Suprapubic skin (tissue), 4 donors: ENCODE data around the gene PRR33. TPM values are rescaled to one million over a fixed set of nuclear protein-coding genes. Genes with fewer than 3 reads are reported as not detected.

Source experiments
- DNase-seq, 2 donors: peaks; one replicate each; pipeline ENCODE4 v3.0.0-alpha.2; 2019; ENCODE audit warnings: low spot score in 2 of 2
- H3K27ac ChIP-seq: fragments of 200-600 bp; sonication (generic); one replicate; pipeline ENCODE4 v1.5.1; 2019
- H3K27me3 ChIP-seq: fragments of 200-600 bp; sonication (generic); one replicate; pipeline ENCODE4 v1.5.1; 2019
- H3K36me3 ChIP-seq: fragments of 200-600 bp; sonication (generic); one replicate; pipeline ENCODE4 v1.5.1; 2019
- H3K4me1 ChIP-seq: fragments of 200-600 bp; sonication (generic); one replicate; pipeline ENCODE4 v1.5.1; 2019
- H3K4me3 ChIP-seq: fragments of 200-600 bp; sonication (generic); one replicate; pipeline ENCODE4 v1.5.1; 2019; ENCODE audit warnings: mild to moderate bottlenecking
- H3K9me3 ChIP-seq: fragments of 200-600 bp; sonication (generic); one replicate; pipeline ENCODE4 v1.5.1; 2019
- EP300 ChIP-seq: sonication (generic); formaldehyde crosslinking; IDR thresholded peaks from one replicate; pipeline ENCODE4 v1.6.1; 2017; ENCODE audit warnings: antibody characterized with exemption
- POLR2A ChIP-seq, 2 donors: fragments of 450-650 bp; IDR thresholded peaks; one replicate each; pipeline ENCODE4 v1.6.1; 2017; ENCODE audit warnings: antibody characterized with exemption in 2 of 2, mild to moderate bottlenecking in 2 of 2, moderate library complexity in 2 of 2
- POLR2AphosphoS5 ChIP-seq, 3 donors: sonication (generic); formaldehyde crosslinking; IDR thresholded peaks; one replicate each; pipeline ENCODE4 v1.6.1; 2017; ENCODE audit warnings: antibody characterized with exemption in 3 of 3
- WGBS: methylation state at CpG from one replicate; pipeline ENCODE4 v1.1.5; 2018; 5-methylcytosine and 5-hydroxymethylcytosine counted together
- total RNA-seq, 4 donors: library from RNA; depleted of rRNA; stranded (reverse); fragments of >200 nt; gene quantifications; one replicate each; pipeline ENCODE4 v1.1.0, GENCODE V29; 2016
- TF ChIP-seq, protein P1 (sequence below), 2 donors: fragments of 200-600 bp in 1 of 2; fragments of 450-650 bp in 1 of 2; sonication (generic) in 1 of 2; IDR thresholded peaks; one replicate each; pipeline ENCODE4 v1.5.1; 2016 to 2019; ENCODE audit warnings: antibody characterized with exemption in 2 of 2, mild to moderate bottlenecking in 1 of 2, moderate library complexity in 1 of 2

The PRR33 gene
- total RNA-seq, 4 donors from 2014 or later, result not detected

DNA sequence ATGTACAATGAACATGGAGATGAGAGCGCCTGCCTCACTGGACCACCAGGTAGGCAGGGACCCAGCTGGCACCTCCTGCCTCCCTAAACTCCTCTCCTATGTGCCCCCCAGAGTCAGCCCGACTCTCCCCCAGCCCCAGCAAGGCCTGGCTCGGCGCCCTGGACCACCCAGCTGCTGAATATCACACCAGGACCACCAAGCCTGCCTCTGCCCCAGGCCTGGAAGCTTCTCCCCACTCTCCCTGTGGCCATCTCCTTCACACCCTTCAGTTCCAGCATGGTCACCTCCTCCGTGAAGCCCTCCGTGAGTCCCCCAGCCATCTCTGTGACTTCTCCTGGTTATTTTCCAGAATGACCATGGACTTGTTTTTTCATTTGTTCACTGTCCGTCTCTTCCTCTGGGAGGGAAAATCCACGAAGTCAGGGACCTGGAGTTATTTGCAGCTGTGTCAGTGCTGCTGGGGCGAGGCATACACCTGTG is 45.2 kb downstream of the PRR33 start:
- 94% methylated on average over 9 of the region's 9 CpGs for WGBS
- Histone ChIP-seq H3K27ac (no peak overlapping the region), H3K27me3 (no peaks in the 10 kb centered on the region), H3K36me3 (no peaks in the 10 kb centered on the region), H3K4me3 (no peak overlapping the region), H3K9me3 (no peaks in the 10 kb centered on the region), H3K4me1 (peaks cover 27% of the 10 kb centered on the region)
- DNase-seq, result no peak
- TF ChIP-seq POLR2AphosphoS5 (IDR thresholded peaks at IDR 0.05), result no peak
- no peak for TF ChIP-seq POLR2A (IDR thresholded peaks at IDR 0.05)
- no peak for TF ChIP-seq EP300
- TF ChIP-seq, protein P1, sequence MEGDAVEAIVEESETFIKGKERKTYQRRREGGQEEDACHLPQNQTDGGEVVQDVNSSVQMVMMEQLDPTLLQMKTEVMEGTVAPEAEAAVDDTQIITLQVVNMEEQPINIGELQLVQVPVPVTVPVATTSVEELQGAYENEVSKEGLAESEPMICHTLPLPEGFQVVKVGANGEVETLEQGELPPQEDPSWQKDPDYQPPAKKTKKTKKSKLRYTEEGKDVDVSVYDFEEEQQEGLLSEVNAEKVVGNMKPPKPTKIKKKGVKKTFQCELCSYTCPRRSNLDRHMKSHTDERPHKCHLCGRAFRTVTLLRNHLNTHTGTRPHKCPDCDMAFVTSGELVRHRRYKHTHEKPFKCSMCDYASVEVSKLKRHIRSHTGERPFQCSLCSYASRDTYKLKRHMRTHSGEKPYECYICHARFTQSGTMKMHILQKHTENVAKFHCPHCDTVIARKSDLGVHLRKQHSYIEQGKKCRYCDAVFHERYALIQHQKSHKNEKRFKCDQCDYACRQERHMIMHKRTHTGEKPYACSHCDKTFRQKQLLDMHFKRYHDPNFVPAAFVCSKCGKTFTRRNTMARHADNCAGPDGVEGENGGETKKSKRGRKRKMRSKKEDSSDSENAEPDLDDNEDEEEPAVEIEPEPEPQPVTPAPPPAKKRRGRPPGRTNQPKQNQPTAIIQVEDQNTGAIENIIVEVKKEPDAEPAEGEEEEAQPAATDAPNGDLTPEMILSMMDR (IDR thresholded peaks at IDR 0.05), result no peak

DNA sequence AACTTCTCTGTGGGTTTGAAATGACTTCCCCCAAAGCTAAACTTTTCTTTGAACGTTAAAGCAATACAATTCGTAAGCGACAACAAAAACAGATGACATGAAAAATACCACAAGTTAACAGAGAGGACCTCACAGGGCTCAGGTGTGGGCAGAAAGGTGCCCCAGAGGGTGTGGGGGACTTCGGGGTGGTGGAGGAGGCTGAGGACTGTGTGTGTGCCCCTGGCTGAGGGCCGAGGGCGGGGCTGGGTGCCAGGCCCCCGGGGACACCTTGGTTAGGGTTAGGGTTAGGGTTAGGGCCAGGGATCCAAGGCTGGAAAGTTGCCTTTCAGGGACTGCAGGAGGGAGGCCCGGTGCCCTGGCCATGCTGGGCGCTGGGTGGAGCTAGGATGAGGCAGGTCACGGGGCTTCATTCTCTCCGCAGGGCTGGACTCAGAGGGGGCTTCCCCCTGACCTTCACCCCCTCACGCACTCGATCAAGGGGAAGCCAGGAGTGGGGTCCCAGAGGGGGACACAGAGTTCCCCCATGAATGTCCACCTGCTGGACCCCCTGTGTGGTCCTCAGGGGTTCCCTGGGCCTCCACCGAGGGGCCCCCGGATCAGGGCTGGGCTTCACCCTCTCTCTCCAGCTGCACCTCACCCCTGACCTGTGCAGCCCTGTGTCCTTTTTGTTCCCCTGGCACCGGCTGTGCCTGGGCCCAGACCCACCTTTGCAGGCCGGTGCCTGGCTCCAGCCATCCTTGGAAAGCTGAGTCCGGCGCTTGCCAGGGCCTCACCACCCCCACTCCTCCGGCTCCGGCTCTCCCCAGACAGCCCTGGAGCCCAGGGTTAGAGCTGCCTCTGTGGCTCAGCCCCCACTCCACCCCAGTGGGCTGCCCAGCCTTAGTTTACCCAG is 45.9 kb downstream of the PRR33 start:
- H3K9me3 ChIP-seq, result no peaks in the 10 kb centered on the region
- H3K4me3 ChIP-seq, result no peak overlapping the region
- no peaks in the 10 kb centered on the region for H3K27me3 ChIP-seq
- H3K4me1 ChIP-seq, result peaks cover 30% of the 10 kb centered on the region
- DNase-seq, result no peak
- H3K27ac ChIP-seq, result no peak overlapping the region
- H3K36me3 ChIP-seq, result no peaks in the 10 kb centered on the region
- TF ChIP-seq EP300, result no peak
- no peak for TF ChIP-seq POLR2AphosphoS5 (IDR thresholded peaks at IDR 0.05)
- TF ChIP-seq, protein P1 (IDR thresholded peaks at IDR 0.05), result no peak
- TF ChIP-seq POLR2A (IDR thresholded peaks at IDR 0.05), result no peak
- WGBS, result 64% methylated on average over 11 of the region's 21 CpGs

DNA sequence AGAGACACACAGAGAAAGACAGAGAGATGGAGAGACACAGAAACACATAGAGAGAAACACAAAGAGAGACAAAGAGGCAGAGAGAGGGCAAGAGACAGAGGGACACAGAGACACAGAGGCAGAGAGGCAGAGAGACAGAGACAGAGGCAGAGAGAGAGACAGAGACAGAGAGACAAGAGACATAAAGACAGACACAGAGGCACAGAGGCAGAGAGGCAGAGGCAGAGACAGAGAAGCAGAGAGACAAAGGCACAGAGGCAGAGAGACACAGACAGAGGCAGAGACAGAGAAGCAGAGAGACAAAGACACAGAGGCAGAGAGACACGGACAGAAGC is 46.6 kb downstream of the PRR33 start:
- no peaks in the 10 kb centered on the region for H3K27me3 ChIP-seq
- TF ChIP-seq POLR2AphosphoS5 (IDR thresholded peaks at IDR 0.05) (no peak), EP300 (no peak), POLR2A (IDR thresholded peaks at IDR 0.05) (no peak)
- TF ChIP-seq, protein P1 (IDR thresholded peaks at IDR 0.05), result no peak
- no peak for DNase-seq
- H3K27ac ChIP-seq, result no peak overlapping the region
- peaks cover 33% of the 10 kb centered on the region for H3K4me1 ChIP-seq
- H3K4me3 ChIP-seq, result no peak overlapping the region
- H3K36me3 ChIP-seq, result no peaks in the 10 kb centered on the region
- H3K9me3 ChIP-seq, result no peaks in the 10 kb centered on the region
- WGBS, result 84% methylated on average over 1 of the region's 1 CpG

DNA sequence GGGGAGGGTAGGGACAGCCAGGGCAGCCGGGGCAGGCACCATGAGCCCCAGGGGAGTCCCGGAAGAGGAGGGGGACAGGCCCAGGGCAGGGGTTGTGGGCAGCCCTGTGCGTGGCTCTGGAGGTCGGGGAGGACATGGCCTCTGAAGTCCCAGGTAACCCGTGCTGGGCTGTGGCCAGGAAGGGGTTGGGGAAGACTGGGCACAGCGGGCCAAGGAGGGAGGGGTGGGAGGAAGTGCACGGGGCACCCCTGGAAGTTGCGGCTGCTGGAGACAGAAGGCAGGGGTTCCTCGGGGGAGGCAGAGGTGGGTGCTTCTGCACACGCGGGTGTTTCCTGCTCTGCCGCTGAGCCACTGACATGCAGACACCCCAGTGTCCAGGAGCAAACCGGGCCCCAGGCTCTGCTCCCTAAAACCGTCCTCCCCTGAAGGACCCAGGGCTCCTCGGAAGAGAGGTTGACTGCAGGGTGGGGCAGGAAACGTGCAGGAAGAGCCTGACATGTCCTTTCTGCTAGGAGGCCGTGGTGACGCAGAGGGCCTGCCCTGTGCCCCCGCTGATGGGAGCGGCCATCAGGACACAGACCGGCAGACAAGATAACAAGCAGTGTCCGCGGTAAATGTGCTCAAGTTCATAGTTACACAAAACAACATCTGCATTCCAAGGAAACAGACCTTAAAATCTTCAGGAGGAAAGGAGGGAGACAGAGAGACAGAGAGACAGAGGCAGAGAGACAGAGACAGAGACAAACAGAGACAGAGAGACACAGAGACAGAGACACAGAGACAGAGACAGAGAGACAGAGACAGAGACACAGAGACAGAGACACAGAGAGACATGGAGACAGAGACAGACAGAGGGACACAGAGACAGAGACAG is 47.2 kb downstream of the PRR33 start:
- no peaks in the 10 kb centered on the region for H3K27me3 ChIP-seq
- H3K36me3 ChIP-seq, result no peaks in the 10 kb centered on the region
- no peak overlapping the region for H3K4me3 ChIP-seq
- H3K27ac ChIP-seq, result no peak overlapping the region
- H3K9me3 ChIP-seq, result no peaks in the 10 kb centered on the region
- WGBS, result 47% methylated on average over 16 of the region's 23 CpGs
- H3K4me1 ChIP-seq, result peaks cover 39% of the 10 kb centered on the region
- TF ChIP-seq POLR2A (IDR thresholded peaks at IDR 0.05), result no peak
- TF ChIP-seq, protein P1 (IDR thresholded peaks at IDR 0.05), result no peak
- DNase-seq, result no peak

DNA sequence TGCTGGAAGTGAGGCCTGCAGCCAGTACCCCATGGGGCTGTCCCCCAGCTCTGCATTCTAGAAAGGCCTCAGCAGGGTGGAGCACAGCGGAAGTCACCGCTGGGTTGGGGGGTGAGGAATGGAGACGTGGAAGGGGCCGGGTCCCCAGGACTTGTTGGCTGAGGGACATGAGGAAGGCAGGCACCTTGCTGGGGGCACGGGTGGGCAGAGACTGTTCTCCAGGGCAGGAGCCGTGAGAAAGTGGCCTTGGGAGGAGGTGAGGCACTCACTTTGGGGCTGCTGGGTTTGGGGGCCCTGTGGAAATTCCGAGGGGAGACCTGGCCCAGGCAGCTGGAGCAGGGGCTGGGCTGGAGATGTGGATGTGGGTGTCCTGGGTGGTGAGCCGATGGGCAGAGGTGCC is 47.9 kb downstream of the PRR33 start:
- Histone ChIP-seq H3K4me3 (no peak overlapping the region), H3K27me3 (no peaks in the 10 kb centered on the region), H3K4me1 (peaks cover 45% of the 10 kb centered on the region), H3K9me3 (no peaks in the 10 kb centered on the region), H3K27ac (no peak overlapping the region), H3K36me3 (no peaks in the 10 kb centered on the region)
- 91% methylated on average over 8 of the region's 8 CpGs for WGBS
- no peak for DNase-seq
- no peak for TF ChIP-seq EP300
- no peak for TF ChIP-seq POLR2AphosphoS5 (IDR thresholded peaks at IDR 0.05)
- no peak for TF ChIP-seq POLR2A (IDR thresholded peaks at IDR 0.05)
- TF ChIP-seq, protein P1 (IDR thresholded peaks at IDR 0.05), result no peak
